ENCODE results near the gene PHACTR2. TPM values are rescaled to one million over a fixed set of nuclear protein-coding genes. Genes with fewer than 3 reads are reported as not detected.

Gene PHACTR2
- total RNA-seq, 1 experiment from 2014 or later: 27.6 TPM

GRCh38 chr6:143705569-143705968 lies 27.8 kb downstream of the PHACTR2 start:
- no TSS peak for BruUV-seq (replicated peaks)
- H3K4me2 ChIP-seq (ENCODE audit: low read length): no peak overlapping the region
- H3K4me3 ChIP-seq (replicated peaks in 1 of 2; ENCODE audit: low read depth in 1 of 2, low read length in 2 of 2): no peak overlapping the region
- no peaks in the 10 kb centered on the region for H3K9me3 ChIP-seq (ENCODE audit: control insufficient read depth in 1 of 2, insufficient read depth in 1 of 2, low read depth in 1 of 2, low read length in 2 of 2)
- H3K36me3 ChIP-seq (ENCODE audit: control insufficient read depth in 1 of 2, insufficient read depth in 2 of 2, low read length in 2 of 2): no peaks in the 10 kb centered on the region
- no peaks in the 10 kb centered on the region for H4K20me1 ChIP-seq (ENCODE audit: insufficient read depth)
- no peak for ATAC-seq
- H2AFZ ChIP-seq (ENCODE audit: low read depth, low read length, poor library complexity, severe bottlenecking): no peak overlapping the region
- no peak overlapping the region for H3K27ac ChIP-seq (ENCODE audit: low read depth, low read length)
- no peak overlapping the region for H3K9ac ChIP-seq (ENCODE audit: low read length)
- no peaks in the 10 kb centered on the region for H3K9me2 ChIP-seq (ENCODE audit: insufficient read depth)
- no peak for DNase-seq (ENCODE audit: low read depth, low spot score)
- no peaks in the 10 kb centered on the region for H3K4me1 ChIP-seq (ENCODE audit: control insufficient read depth in 1 of 2, insufficient read depth in 2 of 2, low read length in 2 of 2)
- H3K27me3 ChIP-seq (ENCODE audit: insufficient read depth, low read length): no peaks in the 10 kb centered on the region
- intact Hi-C loops (cut with micrococcal nuclease): no loop called here
- POLR2A ChIA-PET: no interaction called here
- CTCF ChIA-PET: no interaction called here
- RAD21 ChIA-PET (ENCODE audit: low non-redundant PET in 1 of 2, low total read pairs in 2 of 2, uncharacterized antibody in 2 of 2, unreplicated experiment in 2 of 2): no interaction called here
- no peak for TF ChIP-seq RAD21 (IDR thresholded peaks at IDR 0.05; ENCODE audit: low read depth)
- TF ChIP-seq MAX (IDR thresholded peaks at IDR 0.05): no peak
- no peak for TF ChIP-seq EZH2phosphoT487 (IDR thresholded peaks at IDR 0.05; ENCODE audit: borderline replicate concordance)
- TF ChIP-seq EGR1 (IDR thresholded peaks at IDR 0.05; ENCODE audit: low read depth): no peak
- TF ChIP-seq ZBTB33 (IDR thresholded peaks at IDR 0.05; ENCODE audit: extremely low read depth, insufficient replicate concordance, low read length): no peak
- no peak for TF ChIP-seq POLR2A (IDR thresholded peaks at IDR 0.05; ENCODE audit: borderline replicate concordance, extremely low read depth, insufficient read depth, insufficient read length)
- TF ChIP-seq FOSL1 (IDR thresholded peaks at IDR 0.05; ENCODE audit: low read depth): no peak
- TF ChIP-seq CEBPB (IDR thresholded peaks at IDR 0.05; ENCODE audit: low read depth): no peak
- no peak for TF ChIP-seq ZFX (IDR thresholded peaks at IDR 0.05)
- TF ChIP-seq CTCF (IDR thresholded peaks at IDR 0.05 in 2 of 3, conservative IDR thresholded peaks at IDR 0.05 in 1 of 3; ENCODE audit: borderline replicate concordance in 1 of 3, insufficient read depth in 1 of 3, low read depth in 2 of 3, low read length in 2 of 3): no peak
- TF ChIP-seq SP1 (IDR thresholded peaks at IDR 0.05; ENCODE audit: low read depth): no peak
- TF ChIP-seq EZH2 (IDR thresholded peaks at IDR 0.05): no peak
- no peak for TF ChIP-seq ELF1 (IDR thresholded peaks at IDR 0.05; ENCODE audit: borderline replicate concordance, low read depth)
- peaks cover 5% of the 10 kb centered on the region; the same call in 1 of the 2 replicates for H3K79me2 ChIP-seq (ENCODE audit: insufficient read depth, low read length)
